Esophagus (tissue), 2 donors: ENCODE data around the gene RBM17. TPM values are rescaled to one million over a fixed set of nuclear protein-coding genes. Genes with fewer than 3 reads are reported as not detected.
"Not testable (repeated sequence)": the region's sequence is repeated elsewhere in the genome, so short reads cannot be mapped to it uniquely, and the experiment has no call there.

Experiments
- H3K27ac ChIP-seq, 2 donors: one replicate each; pipeline ENCODE4 v1.5.1; 2013; ENCODE audit warnings: low read depth in 2 of 2, mild to moderate bottlenecking in 2 of 2, inconsistent platforms in 1 of 2, low read length in 1 of 2, moderate library complexity in 1 of 2
- H3K27me3 ChIP-seq, 2 donors: one replicate each; pipeline ENCODE4 v1.6.1; 2013; ENCODE audit warnings: low read length in 2 of 2, control low read depth in 1 of 2, mild to moderate bottlenecking in 1 of 2; ENCODE audit not compliant: insufficient read depth in 2 of 2, control insufficient read depth in 1 of 2
- H3K36me3 ChIP-seq, 2 donors: one replicate each; pipeline ENCODE4 v1.6.1; 2013; ENCODE audit warnings: low read length in 1 of 2; ENCODE audit not compliant: control insufficient read depth in 2 of 2, insufficient read depth in 2 of 2
- H3K4me1 ChIP-seq, 2 donors: one replicate each; pipeline ENCODE4 v1.6.1; 2013; ENCODE audit warnings: low read length in 1 of 2; ENCODE audit not compliant: control insufficient read depth in 2 of 2, insufficient read depth in 2 of 2
- H3K4me3 ChIP-seq, 2 donors: one replicate each; pipeline ENCODE4 v1.5.1; 2013; ENCODE audit warnings: low read length in 2 of 2, mild to moderate bottlenecking in 2 of 2, low read depth in 1 of 2, moderate library complexity in 1 of 2
- H3K9me3 ChIP-seq, 2 donors: one replicate each; pipeline ENCODE4 v1.6.1; 2013; ENCODE audit warnings: mild to moderate bottlenecking in 2 of 2, low read depth in 1 of 2, low read length in 1 of 2, moderate library complexity in 1 of 2; ENCODE audit not compliant: control insufficient read depth in 2 of 2, insufficient read depth in 1 of 2
- WGBS, 2 donors: extraction: QIAGEN DNeasy Blood & Tissue Kit; methylation state at CpG; one replicate each; pipeline ENCODE4 v1.1.7; 2013; 5-methylcytosine and 5-hydroxymethylcytosine counted together
- polyA plus RNA-seq, 2 donors: library from polyadenylated mRNA; stranded (reverse); fragments of 200-250 nt; gene quantifications; one replicate each; pipeline ENCODE4 v1.2.3, GENCODE V29; 2013
- donor health status: healthy with polysubstance abuse.
- donor health status: Bipolar disorder and iron deficiency.

The RBM17 gene
- polyA plus RNA-seq, 2 donors, result 51.2 to 57.3 TPM

GRCh38 chr10:6162589-6163356, 73.9 kb downstream of the RBM17 start:
- peaks cover 2% of the 10 kb centered on the region in 2 donors for H3K4me1 ChIP-seq
- no peaks in the 10 kb centered on the region for H3K27me3 ChIP-seq
- no peaks in the 10 kb centered on the region for H3K9me3 ChIP-seq
- peak overlapping the region in 1 of 2 donors; percentile 70 for H3K4me3 ChIP-seq
- WGBS, 2 donors, result 53 to 57% methylated on average over 12 of the region's 12 CpGs
- H3K36me3 ChIP-seq, result no peaks in the 10 kb centered on the region
- peak overlapping the region; percentile 73 to 84 for H3K27ac ChIP-seq

GRCh38 chr10:6163364-6164270, 74.8 kb downstream of the RBM17 start:
- H3K36me3 ChIP-seq, result peaks cover 0 to 2% of the 10 kb centered on the region in 2 donors
- no peaks in the 10 kb centered on the region for H3K27me3 ChIP-seq
- peaks cover 2 to 9% of the 10 kb centered on the region in 2 donors for H3K4me1 ChIP-seq
- H3K9me3 ChIP-seq, result no peaks in the 10 kb centered on the region
- WGBS, 2 donors, result 0 to 1% methylated on average over 78 to 91 of the region's 91 CpGs
- H3K27ac ChIP-seq, result peak overlapping the region; percentile 89 to 91
- H3K4me3 ChIP-seq, result peak overlapping the region; percentile 70 to 83

- peak overlapping the region; percentile 70 to 83 for H3K4me3 ChIP-seq
- peaks cover 2 to 10% of the 10 kb centered on the region in 2 donors for H3K4me1 ChIP-seq
- no peaks in the 10 kb centered on the region for H3K27me3 ChIP-seq
- WGBS, 2 donors, result 14 to 15% methylated on average over 16 of the region's 16 CpGs
- peak overlapping the region; percentile 89 to 91 for H3K27ac ChIP-seq
- no peaks in the 10 kb centered on the region for H3K9me3 ChIP-seq
- H3K36me3 ChIP-seq, result peaks cover 0 to 2% of the 10 kb centered on the region in 2 donors
These were observed 75.6 kb downstream of the RBM17 start for GRCh38 chr10:6164271-6165095.

GRCh38 chr10:6165221-6165725, 76.4 kb downstream of the RBM17 start:
- Histone ChIP-seq H3K27me3 (no peaks in the 10 kb centered on the region), H3K27ac (peak overlapping the region in 1 of 2 donors; percentile 15), H3K9me3 (no peaks in the 10 kb centered on the region), H3K4me1 (peaks cover 2 to 10% of the 10 kb centered on the region in 2 donors), H3K4me3 (no peak overlapping the region), H3K36me3 (peaks cover 0 to 2% of the 10 kb centered on the region in 2 donors)
- WGBS, 2 donors, result 24 to 29% methylated on average over 6 of the region's 6 CpGs

GRCh38 chr10:6165933-6166332, 77.1 kb downstream of the RBM17 start:
- H3K4me1 ChIP-seq, H3K4me3 ChIP-seq, H3K36me3 ChIP-seq, H3K9me3 ChIP-seq, H3K27me3 ChIP-seq: not testable (repeated sequence)
- WGBS, 2 donors, result 87 to 89% methylated on average over 15 of the region's 15 CpGs
- peak overlapping the region in 1 of 2 donors; percentile 24 for H3K27ac ChIP-seq

Other genes starting within 250 kb of the RBM17 start
- gene ANKRD16, start 199.1 kb upstream of the RBM17 start, polyA plus RNA-seq, result 1 to 10 TPM; 4.3 to 4.7 TPM
- gene FBH1, start 198.8 kb upstream of the RBM17 start, polyA plus RNA-seq, result 10 to 100 TPM; 25.4 to 34.4 TPM
- gene IL15RA, start 111.5 kb upstream of the RBM17 start, polyA plus RNA-seq, result 1 to 10 TPM; 2.5 to 6.4 TPM
- under 1 TPM; 0.16 to 0.18 TPM for gene IL2RA, start 26.7 kb upstream of the RBM17 start, polyA plus RNA-seq
- gene PFKFB3, start 113.9 kb downstream of the RBM17 start, polyA plus RNA-seq, result 10 to 100 TPM; 26.2 to 42.7 TPM